Measurements from ENCODE around the gene B3GAT3.

The B3GAT3 gene

GRCh38 chr11:62585356-62585755 is 36.4 kb downstream of the B3GAT3 start:
- TF ChIP-seq USF1 (IDR thresholded peaks at IDR 0.05) = 0 out of 2 replicates have a peak, but pooled peaks have one; percentile 29

- TF ChIP-seq FOXM1 (IDR thresholded peaks at IDR 0.05; ENCODE audit: borderline replicate concordance, low read depth) (no peak), ZBTB7A (IDR thresholded peaks at IDR 0.05; ENCODE audit: low read depth) (no peak), EP300 (IDR thresholded peaks at IDR 0.05; ENCODE audit: borderline replicate concordance) (no peak), RAD21 (IDR thresholded peaks at IDR 0.05; ENCODE audit: low read depth) (no peak), TAF1 (IDR thresholded peaks at IDR 0.05; ENCODE audit: low read depth) (no peak), CREB1 (IDR thresholded peaks at IDR 0.05; ENCODE audit: low read depth) (no peak), EGR1 (IDR thresholded peaks at IDR 0.05) (no peak), NFIC (IDR thresholded peaks at IDR 0.05) (no peak), CEBPB (IDR thresholded peaks at IDR 0.05) (no peak), USF1 (IDR thresholded peaks at IDR 0.05) (no peak)
Observed at GRCh38 chr11:62580959-62581715, 40.6 kb downstream of the B3GAT3 start.

GRCh38 chr11:62579252-62579651 is 42.5 kb downstream of the B3GAT3 start:
- no peak for TF ChIP-seq EGR1 (IDR thresholded peaks at IDR 0.05)

GRCh38 chr11:62578541-62578940 is 43.2 kb downstream of the B3GAT3 start:
- TF ChIP-seq FOXM1 (IDR thresholded peaks at IDR 0.05; ENCODE audit: borderline replicate concordance, low read depth) = no peak
- TF ChIP-seq RAD21 (IDR thresholded peaks at IDR 0.05; ENCODE audit: low read depth) = no peak
- TF ChIP-seq USF1 (IDR thresholded peaks at IDR 0.05) = no peak
- no peak for TF ChIP-seq ZBTB7A (IDR thresholded peaks at IDR 0.05; ENCODE audit: low read depth)
- no peak for TF ChIP-seq TEAD4 (IDR thresholded peaks at IDR 0.05)
- TF ChIP-seq TCF12 (IDR thresholded peaks at IDR 0.05; ENCODE audit: low read depth) = no peak
- TF ChIP-seq YY1 (IDR thresholded peaks at IDR 0.05; ENCODE audit: low read depth) = no peak
- no peak for TF ChIP-seq MAX (IDR thresholded peaks at IDR 0.05)
- TF ChIP-seq REST (IDR thresholded peaks at IDR 0.05; ENCODE audit: low read depth) = no peak
- no peak for TF ChIP-seq EP300 (IDR thresholded peaks at IDR 0.05; ENCODE audit: borderline replicate concordance)
- TF ChIP-seq EGR1 (IDR thresholded peaks at IDR 0.05) = no peak
- no peak for TF ChIP-seq CEBPB (IDR thresholded peaks at IDR 0.05)
- TF ChIP-seq TAF1 (IDR thresholded peaks at IDR 0.05; ENCODE audit: low read depth) = no peak
- no peak for TF ChIP-seq NFIC (IDR thresholded peaks at IDR 0.05)
- no peak for TF ChIP-seq CREB1 (IDR thresholded peaks at IDR 0.05; ENCODE audit: low read depth)

- no peak for TF ChIP-seq YY1 (IDR thresholded peaks at IDR 0.05; ENCODE audit: low read depth)
- no peak for TF ChIP-seq CEBPB (IDR thresholded peaks at IDR 0.05)
- TF ChIP-seq FOXM1 (IDR thresholded peaks at IDR 0.05; ENCODE audit: borderline replicate concordance, low read depth) = no peak
- TF ChIP-seq CREB1 (IDR thresholded peaks at IDR 0.05; ENCODE audit: low read depth) = no peak
- TF ChIP-seq EGR1 (IDR thresholded peaks at IDR 0.05) = no peak
- TF ChIP-seq EP300 (IDR thresholded peaks at IDR 0.05; ENCODE audit: borderline replicate concordance) = no peak
- no peak for TF ChIP-seq MAX (IDR thresholded peaks at IDR 0.05)
- TF ChIP-seq TCF12 (IDR thresholded peaks at IDR 0.05; ENCODE audit: low read depth) = no peak
- no peak for TF ChIP-seq RAD21 (IDR thresholded peaks at IDR 0.05; ENCODE audit: low read depth)
- TF ChIP-seq USF1 (IDR thresholded peaks at IDR 0.05) = no peak
Observed at GRCh38 chr11:62577046-62577714, 44.6 kb downstream of the B3GAT3 start.

- TF ChIP-seq NFIC (IDR thresholded peaks at IDR 0.05) = no peak
- no peak for TF ChIP-seq ZBTB7A (IDR thresholded peaks at IDR 0.05; ENCODE audit: low read depth)
Observed at GRCh38 chr11:62575837-62576236, 45.9 kb downstream of the B3GAT3 start.

GRCh38 chr11:62575156-62575555 is 46.6 kb downstream of the B3GAT3 start:
- TF ChIP-seq USF1 (IDR thresholded peaks at IDR 0.05) (no peak), FOXM1 (IDR thresholded peaks at IDR 0.05; ENCODE audit: borderline replicate concordance, low read depth) (no peak), REST (IDR thresholded peaks at IDR 0.05; ENCODE audit: low read depth) (no peak), YY1 (IDR thresholded peaks at IDR 0.05; ENCODE audit: low read depth) (no peak), TCF12 (IDR thresholded peaks at IDR 0.05; ENCODE audit: low read depth) (no peak), EP300 (IDR thresholded peaks at IDR 0.05; ENCODE audit: borderline replicate concordance) (no peak), MAX (IDR thresholded peaks at IDR 0.05) (no peak), CEBPB (IDR thresholded peaks at IDR 0.05) (no peak), TAF1 (IDR thresholded peaks at IDR 0.05; ENCODE audit: low read depth) (no peak), TEAD4 (IDR thresholded peaks at IDR 0.05) (no peak), CREB1 (IDR thresholded peaks at IDR 0.05; ENCODE audit: low read depth) (no peak), EGR1 (IDR thresholded peaks at IDR 0.05) (no peak), NFIC (IDR thresholded peaks at IDR 0.05) (no peak), RAD21 (IDR thresholded peaks at IDR 0.05; ENCODE audit: low read depth) (no peak), ZBTB7A (IDR thresholded peaks at IDR 0.05; ENCODE audit: low read depth) (no peak)
